Measurements from ENCODE around the gene FCER1G. TPM values are rescaled to one million over a fixed set of nuclear protein-coding genes. Genes with fewer than 3 reads are reported as not detected.

FCER1G gene
- 24.2 TPM for polyA plus RNA-seq (2013)

GRCh38 chr1:161215076-161215475 lies at the start of gene FCER1G:
TSS of gene FCER1G (plus strand) at chr1:161215295. CDS start at chr1:161215322, 27 bp downstream.
- Histone ChIP-seq H3K4me3 (ENCODE audit: control insufficient read depth in 1 of 7, extremely low read depth in 1 of 7, insufficient read depth in 4 of 7, low read depth in 2 of 7, low read length in 6 of 7) (peak within 1 kb of the TSS in 6 of 7 experiments; percentile 33 to 69 (median 58)), H3K9me3 (ENCODE audit: control extremely low read depth in 1 of 5, control insufficient read depth in 4 of 5, insufficient read depth in 2 of 5, low read depth in 1 of 5, low read length in 4 of 5) (no peaks in the 10 kb centered on the region), H3K36me3 (ENCODE audit: control insufficient read depth in 4 of 4, insufficient read depth in 4 of 4, low read length in 3 of 4) (peaks cover 11 to 50% (median 35%) of the 10 kb centered on the region in 4 experiments), H3K4me1 (ENCODE audit: control extremely low read depth in 1 of 4, control insufficient read depth in 4 of 4, insufficient read depth in 4 of 4, low read length in 3 of 4) (peaks cover 8 to 54% (median 31%) of the 10 kb centered on the region in 4 experiments), H3K27ac (ENCODE audit: insufficient read depth in 1 of 2, low read depth in 1 of 2, low read length in 2 of 2, poor library complexity in 1 of 2, severe bottlenecking in 2 of 2) (peak within 1 kb of the TSS in 1 of 2 experiments; percentile 30), H3K27me3 (replicated peaks in 2 of 5; ENCODE audit: control insufficient read depth in 4 of 5, insufficient read depth in 5 of 5, low read length in 4 of 5) (no peaks in the 10 kb centered on the region)
- CTCF ChIA-PET = interaction anchor here (0.6 to 16.6 kb wide), 7 partner anchors 8 to 94 kb away, joined by 3 to 316 read pairs (median 4); partner anchors contain the start of genes NDUFS2 and TOMM40L
- 5% methylated on average over 4 of the region's 10 CpGs for WGBS (ENCODE audit: insufficient coverage)
- peak in 2 of 3 donors; percentile 45 to 56 for DNase-seq
- POLR2A ChIA-PET = interaction anchor here (0.5 kb wide), 1 partner anchor 15 kb away, joined by 4 read pairs; no protein-coding TSS in a partner anchor

GRCh38 chr1:161165742-161166668 lies 49.1 kb upstream of the FCER1G start, which contains the start of gene PPOX:
TSS of gene PPOX (plus strand) at chr1:161166426. CDS start at chr1:161166848, 422 bp downstream.
- CTCF ChIA-PET = interaction anchor here (0.6 to 6.1 kb wide), 31 partner anchors 8 to 216 kb away, joined by 3 to 45 read pairs (median 4); partner anchors contain the start of genes ADAMTS4, B4GALT3, CFAP126 and KLHDC9
- peaks cover 10 to 57% (median 41%) of the 10 kb centered on the region in 4 experiments for H3K36me3 ChIP-seq (ENCODE audit: control insufficient read depth in 4 of 4, insufficient read depth in 4 of 4, low read length in 3 of 4)

GRCh38 chr1:161166669-161167548 lies 48.2 kb upstream of the FCER1G start:
- Histone ChIP-seq H3K4me1 (ENCODE audit: control extremely low read depth in 1 of 4, control insufficient read depth in 4 of 4, insufficient read depth in 4 of 4, low read length in 3 of 4) (peaks cover 3 to 26% (median 23%) of the 10 kb centered on the region in 4 experiments), H3K36me3 (ENCODE audit: control insufficient read depth in 4 of 4, insufficient read depth in 4 of 4, low read length in 3 of 4) (peaks cover 10 to 58% (median 48%) of the 10 kb centered on the region in 4 experiments), H3K27me3 (replicated peaks in 2 of 5; ENCODE audit: control insufficient read depth in 4 of 5, insufficient read depth in 5 of 5, low read length in 4 of 5) (no peaks in the 10 kb centered on the region), H3K4me3 (ENCODE audit: control insufficient read depth in 1 of 7, extremely low read depth in 1 of 7, insufficient read depth in 4 of 7, low read depth in 2 of 7, low read length in 6 of 7) (peak overlapping the region; percentile 53 to 91 (median 77)), H3K27ac (ENCODE audit: insufficient read depth in 1 of 2, low read depth in 1 of 2, low read length in 2 of 2, poor library complexity in 1 of 2, severe bottlenecking in 2 of 2) (peak overlapping the region; percentile 97 to 98), H3K9me3 (ENCODE audit: control extremely low read depth in 1 of 5, control insufficient read depth in 4 of 5, insufficient read depth in 2 of 5, low read depth in 1 of 5, low read length in 4 of 5) (no peaks in the 10 kb centered on the region)
- peak in 2 of 3 donors; percentile 27 to 50 for DNase-seq
- POLR2A ChIA-PET = interaction anchor here (0.6 to 1.8 kb wide), 3 partner anchors 10 to 19 kb away, joined by 3 to 12 read pairs (median 6); partner anchors contain the start of genes B4GALT3 and UFC1
- CTCF ChIA-PET = interaction anchor here (0.6 to 6.1 kb wide), 17 partner anchors 9 to 207 kb away, joined by 3 to 45 read pairs (median 5); partner anchors contain the start of genes B4GALT3, KLHDC9, NDUFS2 and UFC1
- WGBS (ENCODE audit: insufficient coverage) = 10% methylated on average over 27 of the region's 33 CpGs

More at GRCh38 chr1:161165742-161166668, 49.1 kb upstream of the FCER1G start, which contains the start of gene PPOX:
- DNase-seq = peak; percentile 97 to 99 (median 99)
- POLR2A ChIA-PET = interaction anchor here (1.1 to 1.8 kb wide), 3 partner anchors 11 to 33 kb away, joined by 3 to 12 read pairs (median 6); partner anchors contain the start of genes B4GALT3, DEDD and UFC1
- H3K4me1 ChIP-seq (ENCODE audit: control extremely low read depth in 1 of 4, control insufficient read depth in 4 of 4, insufficient read depth in 4 of 4, low read length in 3 of 4) = peaks cover 3 to 29% (median 24%) of the 10 kb centered on the region in 4 experiments
- WGBS (ENCODE audit: insufficient coverage) = 0% methylated on average over 32 of the region's 54 CpGs
- peak within 1 kb of the TSS; percentile 53 to 91 (median 77) for H3K4me3 ChIP-seq (ENCODE audit: control insufficient read depth in 1 of 7, extremely low read depth in 1 of 7, insufficient read depth in 4 of 7, low read depth in 2 of 7, low read length in 6 of 7)
- no peaks in the 10 kb centered on the region for H3K9me3 ChIP-seq (ENCODE audit: control extremely low read depth in 1 of 5, control insufficient read depth in 4 of 5, insufficient read depth in 2 of 5, low read depth in 1 of 5, low read length in 4 of 5)
- peak within 1 kb of the TSS; percentile 97 to 98 for H3K27ac ChIP-seq (ENCODE audit: insufficient read depth in 1 of 2, low read depth in 1 of 2, low read length in 2 of 2, poor library complexity in 1 of 2, severe bottlenecking in 2 of 2)
- no peaks in the 10 kb centered on the region for H3K27me3 ChIP-seq (replicated peaks in 2 of 5; ENCODE audit: control insufficient read depth in 4 of 5, insufficient read depth in 5 of 5, low read length in 4 of 5)

GRCh38 chr1:161168906-161169305 lies 46.2 kb upstream of the FCER1G start:
- Histone ChIP-seq H3K9me3 (ENCODE audit: control extremely low read depth in 1 of 5, control insufficient read depth in 4 of 5, insufficient read depth in 2 of 5, low read depth in 1 of 5, low read length in 4 of 5) (no peaks in the 10 kb centered on the region), H3K36me3 (ENCODE audit: control insufficient read depth in 4 of 4, insufficient read depth in 4 of 4, low read length in 3 of 4) (peaks cover 13 to 63% (median 52%) of the 10 kb centered on the region in 4 experiments), H3K4me1 (ENCODE audit: control extremely low read depth in 1 of 4, control insufficient read depth in 4 of 4, insufficient read depth in 4 of 4, low read length in 3 of 4) (peaks cover 3 to 24% (median 23%) of the 10 kb centered on the region in 4 experiments), H3K4me3 (ENCODE audit: control insufficient read depth in 1 of 7, extremely low read depth in 1 of 7, insufficient read depth in 4 of 7, low read depth in 2 of 7, low read length in 6 of 7) (no peak overlapping the region), H3K27me3 (replicated peaks in 2 of 5; ENCODE audit: control insufficient read depth in 4 of 5, insufficient read depth in 5 of 5, low read length in 4 of 5) (no peaks in the 10 kb centered on the region), H3K27ac (ENCODE audit: insufficient read depth in 1 of 2, low read depth in 1 of 2, low read length in 2 of 2, poor library complexity in 1 of 2, severe bottlenecking in 2 of 2) (no peak overlapping the region)
- POLR2A ChIA-PET = no interaction called here
- CTCF ChIA-PET = interaction anchor here (0.8 to 6.1 kb wide), 3 partner anchors 7 to 12 kb away, joined by 3 to 45 read pairs (median 6); partner anchors contain the start of gene B4GALT3
- no peak for DNase-seq
- 100% methylated on average over 9 of the region's 9 CpGs for WGBS (ENCODE audit: insufficient coverage)

DNA sequence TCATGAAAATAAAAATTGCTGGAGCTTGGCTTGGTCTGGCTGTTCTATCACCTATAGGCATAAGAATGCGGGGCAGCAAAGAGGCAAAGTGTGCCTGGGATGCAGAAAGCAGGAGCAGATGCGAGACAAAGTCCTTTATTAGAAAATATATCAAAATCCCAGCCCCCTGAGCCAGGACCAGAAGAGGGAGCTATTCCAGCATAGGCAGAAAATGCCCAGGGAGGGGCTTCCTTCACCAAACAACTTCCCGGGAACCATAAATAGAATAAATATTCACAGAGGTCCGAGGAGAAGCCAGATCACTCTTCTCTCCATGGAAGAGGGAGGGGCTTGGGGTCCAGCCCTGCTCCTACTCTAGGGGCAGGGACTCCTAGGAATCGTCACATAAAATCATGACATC lies 43.9 kb upstream of the FCER1G start:
- Histone ChIP-seq H3K4me1 (ENCODE audit: control extremely low read depth in 1 of 4, control insufficient read depth in 4 of 4, insufficient read depth in 4 of 4, low read length in 3 of 4) (peaks cover 3 to 15% (median 15%) of the 10 kb centered on the region in 4 experiments), H3K4me3 (ENCODE audit: control insufficient read depth in 1 of 7, extremely low read depth in 1 of 7, insufficient read depth in 4 of 7, low read depth in 2 of 7, low read length in 6 of 7) (no peak overlapping the region), H3K27ac (ENCODE audit: insufficient read depth in 1 of 2, low read depth in 1 of 2, low read length in 2 of 2, poor library complexity in 1 of 2, severe bottlenecking in 2 of 2) (no peak overlapping the region), H3K9me3 (ENCODE audit: control extremely low read depth in 1 of 5, control insufficient read depth in 4 of 5, insufficient read depth in 2 of 5, low read depth in 1 of 5, low read length in 4 of 5) (no peaks in the 10 kb centered on the region), H3K27me3 (replicated peaks in 2 of 5; ENCODE audit: control insufficient read depth in 4 of 5, insufficient read depth in 5 of 5, low read length in 4 of 5) (no peaks in the 10 kb centered on the region), H3K36me3 (ENCODE audit: control insufficient read depth in 4 of 4, insufficient read depth in 4 of 4, low read length in 3 of 4) (peaks cover 18 to 67% (median 56%) of the 10 kb centered on the region in 4 experiments)
- ChIA-PET CTCF (interaction anchor here (0.9 to 2.7 kb wide), 7 partner anchors 9 to 203 kb away, joined by 3 to 12 read pairs (median 4); partner anchors contain the start of gene APOA2), POLR2A (no interaction called here)
- no peak for DNase-seq
- no CpG with 5 or more reads among the region's 5 CpGs for WGBS (ENCODE audit: insufficient coverage)

DNA sequence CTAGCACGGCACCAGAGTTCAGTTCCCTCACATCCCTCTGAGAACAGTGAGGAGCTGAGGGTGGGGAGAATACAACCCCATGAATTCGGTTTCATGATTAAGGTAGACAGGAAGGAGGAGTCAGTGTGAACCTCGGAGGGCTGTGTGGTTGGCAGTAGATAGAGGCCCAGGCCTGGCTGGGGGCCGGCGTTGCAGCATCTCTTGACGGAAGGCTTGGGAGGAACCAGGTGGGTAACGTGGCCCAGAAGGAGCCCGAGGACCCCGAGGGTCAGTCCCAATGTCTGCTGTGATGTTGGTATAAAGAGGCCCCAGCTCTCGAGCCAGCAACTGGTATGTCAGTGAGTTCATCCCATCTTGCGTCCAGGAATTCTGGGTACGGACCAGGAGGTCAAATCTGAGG lies 43.4 kb upstream of the FCER1G start:
- ChIA-PET POLR2A (no interaction called here), CTCF (interaction anchor here (0.9 to 2.7 kb wide), 7 partner anchors 10 to 203 kb away, joined by 3 to 12 read pairs (median 4); partner anchors contain the start of gene APOA2)
- 92% methylated on average over 12 of the region's 12 CpGs for WGBS (ENCODE audit: insufficient coverage)
- Histone ChIP-seq H3K27me3 (replicated peaks in 2 of 5; ENCODE audit: control insufficient read depth in 4 of 5, insufficient read depth in 5 of 5, low read length in 4 of 5) (no peaks in the 10 kb centered on the region), H3K27ac (ENCODE audit: insufficient read depth in 1 of 2, low read depth in 1 of 2, low read length in 2 of 2, poor library complexity in 1 of 2, severe bottlenecking in 2 of 2) (no peak overlapping the region), H3K36me3 (ENCODE audit: control insufficient read depth in 4 of 4, insufficient read depth in 4 of 4, low read length in 3 of 4) (peaks cover 18 to 67% (median 56%) of the 10 kb centered on the region in 4 experiments), H3K9me3 (ENCODE audit: control extremely low read depth in 1 of 5, control insufficient read depth in 4 of 5, insufficient read depth in 2 of 5, low read depth in 1 of 5, low read length in 4 of 5) (no peaks in the 10 kb centered on the region), H3K4me3 (ENCODE audit: control insufficient read depth in 1 of 7, extremely low read depth in 1 of 7, insufficient read depth in 4 of 7, low read depth in 2 of 7, low read length in 6 of 7) (no peak overlapping the region), H3K4me1 (ENCODE audit: control extremely low read depth in 1 of 4, control insufficient read depth in 4 of 4, insufficient read depth in 4 of 4, low read length in 3 of 4) (peaks cover 3 to 16% (median 15%) of the 10 kb centered on the region in 4 experiments)
- DNase-seq = no peak
